Activated CD4-positive, alpha-beta T cell treated with anti-CD3 and anti-CD28 coated beads for 24 hours (primary cell): ENCODE results near the gene GAL3ST3.
A peak's percentile ranks its signal among the peaks of the same experiment; 100 is the strongest.

ENCODE experiments used
- DNase-seq, 2 donors: peaks; one replicate each; pipeline ENCODE4 v3.0.0-alpha.2; 2020; ENCODE audit warnings: low read depth in 2 of 2

The GAL3ST3 gene

GRCh38 chr11:66069715-66070603, 21.0 kb upstream of the GAL3ST3 start, which contains the start of gene PACS1:
Gene PACS1 (plus strand): TSS chr11:66070272. CDS start chr11:66070487, 215 bp downstream.
- DNase-seq = peak; percentile 53 to 60

- no peak for DNase-seq
Observed at GRCh38 chr11:66068923-66069714, 20.2 kb upstream of the GAL3ST3 start.

- DNase-seq = peak; percentile 71 to 73
Observed at GRCh38 chr11:66068154-66068821, 19.3 kb upstream of the GAL3ST3 start.

- no peak for DNase-seq
Observed at GRCh38 chr11:66067640-66068039, 18.7 kb upstream of the GAL3ST3 start.

- no peak for DNase-seq
Observed at GRCh38 chr11:66066751-66067150, 17.8 kb upstream of the GAL3ST3 start.

GRCh38 chr11:66064571-66064970, 15.6 kb upstream of the GAL3ST3 start:
- no peak for DNase-seq

- DNase-seq = no peak
Observed at GRCh38 chr11:66063900-66064299, 14.9 kb upstream of the GAL3ST3 start.

GRCh38 chr11:66062408-66062807, 13.4 kb upstream of the GAL3ST3 start:
- DNase-seq = no peak

- DNase-seq = no peak
Observed at GRCh38 chr11:66061268-66061667, 12.3 kb upstream of the GAL3ST3 start.

- DNase-seq = no peak
Observed at GRCh38 chr11:66059966-66060680, 11.2 kb upstream of the GAL3ST3 start.

- DNase-seq = no peak
Observed at GRCh38 chr11:66056501-66056900, 7.5 kb upstream of the GAL3ST3 start.

- DNase-seq = no peak
Observed at GRCh38 chr11:66055021-66055420, 6.1 kb upstream of the GAL3ST3 start.

GRCh38 chr11:66052664-66052982, 3.7 kb upstream of the GAL3ST3 start:
- DNase-seq = no peak

- DNase-seq = peak; percentile 92 to 94
Observed at GRCh38 chr11:66051766-66052663, 3.1 kb upstream of the GAL3ST3 start, which contains the start of gene SF3B2. Gene SF3B2 (plus strand): TSS chr11:66052364. CDS start chr11:66052385, 21 bp downstream.

- DNase-seq = no peak
Observed at GRCh38 chr11:66051371-66051765, 2.4 kb upstream of the GAL3ST3 start.

GRCh38 chr11:66050581-66051231, 1.7 kb upstream of the GAL3ST3 start:
- no peak for DNase-seq

- DNase-seq = no peak
Observed at GRCh38 chr11:66047541-66048365, 1.2 kb downstream of the GAL3ST3 start.

- DNase-seq = no peak
Observed at GRCh38 chr11:66046901-66047300, 2.1 kb downstream of the GAL3ST3 start.

- DNase-seq = peak; percentile 79 to 82
Observed at GRCh38 chr11:66045177-66045639, 3.8 kb downstream of the GAL3ST3 start.
